ENCODE measurements around the gene NUP133.
"Not testable (repeated sequence)": the region's sequence is repeated elsewhere in the genome, so short reads cannot be mapped to it uniquely, and the experiment has no call there.

NUP133 gene

GRCh38 chr1:229507951-229508822 lies at the start of gene NUP133:
Gene NUP133 (minus strand): TSS chr1:229508341. CDS start chr1:229508249, 92 bp downstream.
- DNase-seq = peak; percentile 96

- DNase-seq = peak; percentile 30
These were observed 49.2 kb upstream of the NUP133 start for GRCh38 chr1:229557200-229557850.

- DNase-seq = no peak
These were observed 46.9 kb upstream of the NUP133 start for GRCh38 chr1:229554886-229555621.

- no peak for DNase-seq
These were observed 45.5 kb upstream of the NUP133 start for GRCh38 chr1:229553621-229554130.

- DNase-seq = no peak
These were observed 44.6 kb upstream of the NUP133 start for GRCh38 chr1:229552732-229553131.

GRCh38 chr1:229550812-229551567 lies 42.8 kb upstream of the NUP133 start:
- no peak for DNase-seq

GRCh38 chr1:229547542-229547941 lies 39.4 kb upstream of the NUP133 start:
- DNase-seq = no peak

- DNase-seq = no peak
These were observed 36.4 kb upstream of the NUP133 start for GRCh38 chr1:229544587-229544986.

GRCh38 chr1:229539863-229540506 lies 31.8 kb upstream of the NUP133 start:
- no peak for DNase-seq

- DNase-seq = no peak
These were observed 30.8 kb upstream of the NUP133 start for GRCh38 chr1:229538945-229539344.

- DNase-seq = no peak
These were observed 29.8 kb upstream of the NUP133 start for GRCh38 chr1:229537894-229538293.

GRCh38 chr1:229536982-229537381 lies 28.8 kb upstream of the NUP133 start:
- DNase-seq = no peak

- DNase-seq = no peak
These were observed 27.1 kb upstream of the NUP133 start for GRCh38 chr1:229535230-229535629.

- no peak for DNase-seq
These were observed 23.2 kb upstream of the NUP133 start for GRCh38 chr1:229531326-229531725.

- no peak for DNase-seq
These were observed 21.5 kb upstream of the NUP133 start for GRCh38 chr1:229529639-229530038.

GRCh38 chr1:229526695-229527094 lies 18.6 kb upstream of the NUP133 start:
- DNase-seq = no peak

- no peak for DNase-seq
These were observed 14.9 kb upstream of the NUP133 start for GRCh38 chr1:229523052-229523451.

- DNase-seq = peak; percentile 79
These were observed 6.6 kb upstream of the NUP133 start for GRCh38 chr1:229514578-229515275.

GRCh38 chr1:229511625-229512024 lies 3.5 kb upstream of the NUP133 start:
- DNase-seq = not testable (repeated sequence)

GRCh38 chr1:229511201-229511600 lies 3.1 kb upstream of the NUP133 start:
- DNase-seq = not testable (repeated sequence)

GRCh38 chr1:229509576-229509975 lies 1.4 kb upstream of the NUP133 start:
- no peak for DNase-seq
